Choroid plexus epithelial cell (primary cell): Measurements from ENCODE around the gene POLR2E.

Source experiments
- DNase-seq: peaks from one replicate; pipeline ENCODE4 v3.0.0-alpha.2; 2010; ENCODE audit warnings: low read depth
- H3K4me3 ChIP-seq: 2 replicates; pipeline ENCODE4 v1.5.1; 2011; ENCODE audit warnings: low read depth, mild to moderate bottlenecking, control low read depth, low read length, moderate library complexity
- TF ChIP-seq, protein P1 (sequence below): conservative IDR thresholded peaks from 2 replicates; pipeline ENCODE4 v1.5.1; 2011; ENCODE audit warnings: low read depth, mild to moderate bottlenecking, control low read depth, inconsistent platforms, low read length, moderate library complexity

POLR2E gene

DNA sequence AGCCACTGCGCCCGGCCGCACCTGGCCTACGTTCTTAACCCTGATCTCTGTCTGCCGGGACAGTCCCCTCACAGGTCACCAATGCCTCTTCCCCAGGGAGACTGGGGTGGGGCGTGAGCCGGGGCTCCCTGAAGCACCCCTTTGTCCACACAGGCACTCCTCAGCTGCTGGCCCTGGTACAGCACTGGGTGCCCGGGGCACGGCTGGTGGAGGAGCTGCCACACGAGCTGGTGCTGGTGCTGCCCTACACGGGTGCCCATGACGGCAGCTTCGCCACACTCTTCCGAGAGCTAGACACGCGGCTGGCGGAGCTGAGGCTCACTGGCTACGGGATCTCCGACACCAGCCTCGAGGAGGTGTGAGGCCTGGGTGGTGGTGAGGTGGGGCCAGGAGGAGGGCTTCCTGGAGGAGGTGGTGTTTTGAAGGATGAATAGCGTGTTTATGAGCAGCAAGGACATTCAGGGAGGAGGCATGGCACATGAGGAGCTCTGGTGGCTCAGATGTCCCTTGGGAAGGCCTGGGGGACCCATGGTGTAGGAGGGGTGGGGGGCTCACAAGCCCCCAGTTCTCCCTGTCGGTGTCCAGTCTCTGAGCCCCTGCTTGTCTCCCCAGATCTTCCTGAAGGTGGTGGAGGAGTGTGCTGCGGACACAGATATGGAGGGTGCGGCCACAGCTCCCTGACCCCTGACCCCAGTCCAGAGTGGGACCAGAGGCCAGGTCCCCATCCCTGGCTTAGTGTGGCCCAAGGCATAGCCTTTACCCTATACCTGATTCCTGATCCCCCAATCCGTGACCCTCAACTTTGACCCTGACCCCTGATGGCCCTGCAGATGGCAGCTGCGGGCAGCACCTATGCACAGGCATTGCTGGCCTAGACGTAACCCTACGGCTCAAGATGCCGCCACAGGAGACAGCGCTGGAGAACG is 41.7 kb downstream of the POLR2E start:
- TF ChIP-seq, protein P1, sequence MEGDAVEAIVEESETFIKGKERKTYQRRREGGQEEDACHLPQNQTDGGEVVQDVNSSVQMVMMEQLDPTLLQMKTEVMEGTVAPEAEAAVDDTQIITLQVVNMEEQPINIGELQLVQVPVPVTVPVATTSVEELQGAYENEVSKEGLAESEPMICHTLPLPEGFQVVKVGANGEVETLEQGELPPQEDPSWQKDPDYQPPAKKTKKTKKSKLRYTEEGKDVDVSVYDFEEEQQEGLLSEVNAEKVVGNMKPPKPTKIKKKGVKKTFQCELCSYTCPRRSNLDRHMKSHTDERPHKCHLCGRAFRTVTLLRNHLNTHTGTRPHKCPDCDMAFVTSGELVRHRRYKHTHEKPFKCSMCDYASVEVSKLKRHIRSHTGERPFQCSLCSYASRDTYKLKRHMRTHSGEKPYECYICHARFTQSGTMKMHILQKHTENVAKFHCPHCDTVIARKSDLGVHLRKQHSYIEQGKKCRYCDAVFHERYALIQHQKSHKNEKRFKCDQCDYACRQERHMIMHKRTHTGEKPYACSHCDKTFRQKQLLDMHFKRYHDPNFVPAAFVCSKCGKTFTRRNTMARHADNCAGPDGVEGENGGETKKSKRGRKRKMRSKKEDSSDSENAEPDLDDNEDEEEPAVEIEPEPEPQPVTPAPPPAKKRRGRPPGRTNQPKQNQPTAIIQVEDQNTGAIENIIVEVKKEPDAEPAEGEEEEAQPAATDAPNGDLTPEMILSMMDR: no peak
- H3K4me3 ChIP-seq: no peak overlapping the region
- no peak for DNase-seq

DNA sequence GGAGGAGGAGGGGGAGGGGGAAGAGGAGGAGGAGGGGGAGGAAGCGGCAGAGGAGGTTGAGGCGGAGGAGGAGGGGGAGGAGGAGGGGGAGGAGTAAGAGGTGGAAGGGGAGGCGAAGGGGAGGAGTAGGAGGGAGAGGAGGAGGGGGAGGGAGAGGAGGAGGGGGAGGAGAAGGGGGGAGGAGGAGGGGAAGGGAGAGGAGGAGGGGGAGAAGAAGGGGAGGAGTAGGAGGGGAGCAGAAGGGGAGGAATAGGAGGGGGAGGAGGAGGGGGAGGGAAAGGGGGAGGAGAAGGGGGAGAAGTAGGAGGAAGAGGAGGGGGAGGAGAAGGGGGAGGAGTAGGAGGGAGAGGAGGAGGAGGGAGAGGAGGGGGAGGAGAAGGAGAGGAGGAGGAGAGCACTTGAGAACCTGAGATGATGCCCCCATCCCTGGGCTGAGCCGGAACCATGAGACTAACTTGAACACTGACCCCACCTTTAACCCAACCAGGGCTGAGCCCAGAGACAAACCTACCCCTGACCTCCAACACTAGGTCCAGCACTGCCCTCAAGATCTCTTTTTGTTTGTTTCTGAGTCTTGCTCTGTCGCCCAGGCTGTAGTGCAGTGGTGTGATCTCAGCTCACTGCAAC is 42.7 kb downstream of the POLR2E start:
- no peak for DNase-seq
- TF ChIP-seq, protein P1: no peak
- no peak overlapping the region for H3K4me3 ChIP-seq

DNA sequence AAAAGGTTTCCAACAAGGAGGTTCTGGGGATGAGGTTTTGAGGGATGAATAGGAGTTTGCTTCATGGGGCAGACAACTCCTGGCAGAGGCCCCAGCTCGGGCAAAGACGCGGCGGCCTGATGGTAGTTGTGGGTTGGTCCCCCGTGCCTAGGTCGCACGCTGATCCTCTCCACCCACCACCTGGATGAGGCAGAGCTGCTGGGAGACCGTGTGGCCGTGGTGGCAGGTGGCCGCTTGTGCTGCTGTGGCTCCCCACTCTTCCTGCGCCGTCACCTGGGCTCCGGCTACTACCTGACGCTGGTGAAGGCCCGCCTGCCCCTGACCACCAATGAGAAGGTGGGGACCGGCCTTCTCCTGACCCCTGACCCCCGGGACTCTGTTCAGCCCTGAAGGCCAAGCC is 43.4 kb downstream of the POLR2E start:
- no peak overlapping the region for H3K4me3 ChIP-seq
- DNase-seq: no peak
- TF ChIP-seq, protein P1: no peak

DNA sequence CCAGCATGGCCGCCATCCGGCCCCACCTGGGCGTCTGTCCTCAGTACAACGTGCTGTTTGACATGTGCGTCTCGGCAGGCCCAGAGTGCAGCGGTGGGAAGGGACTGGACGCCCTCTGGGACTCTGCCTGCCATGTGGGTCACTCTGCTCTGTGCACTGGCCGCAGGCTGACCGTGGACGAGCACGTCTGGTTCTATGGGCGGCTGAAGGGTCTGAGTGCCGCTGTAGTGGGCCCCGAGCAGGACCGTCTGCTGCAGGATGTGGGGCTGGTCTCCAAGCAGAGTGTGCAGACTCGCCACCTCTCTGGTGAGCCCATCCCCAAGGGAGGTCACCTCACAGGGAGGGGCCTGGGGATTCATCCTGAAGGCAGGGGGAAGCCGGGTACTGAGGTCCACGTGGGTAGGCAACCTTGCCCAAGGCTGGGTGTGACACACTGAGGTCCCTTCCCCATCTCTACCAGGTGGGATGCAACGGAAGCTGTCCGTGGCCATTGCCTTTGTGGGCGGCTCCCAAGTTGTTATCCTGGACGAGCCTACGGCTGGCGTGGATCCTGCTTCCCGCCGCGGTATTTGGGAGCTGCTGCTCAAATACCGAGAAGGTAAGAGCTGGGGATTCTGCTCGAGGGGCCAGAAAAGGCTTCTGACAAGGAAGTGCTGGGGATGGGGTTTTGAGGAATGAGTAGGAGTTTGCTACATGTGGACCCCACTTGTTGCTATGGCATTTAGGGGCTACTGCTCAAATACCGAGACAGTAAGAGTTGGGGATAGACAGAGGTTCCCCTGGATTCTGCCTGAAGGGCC is 44.0 kb downstream of the POLR2E start:
- no peak overlapping the region for H3K4me3 ChIP-seq
- DNase-seq: no peak
- TF ChIP-seq, protein P1: no peak

DNA sequence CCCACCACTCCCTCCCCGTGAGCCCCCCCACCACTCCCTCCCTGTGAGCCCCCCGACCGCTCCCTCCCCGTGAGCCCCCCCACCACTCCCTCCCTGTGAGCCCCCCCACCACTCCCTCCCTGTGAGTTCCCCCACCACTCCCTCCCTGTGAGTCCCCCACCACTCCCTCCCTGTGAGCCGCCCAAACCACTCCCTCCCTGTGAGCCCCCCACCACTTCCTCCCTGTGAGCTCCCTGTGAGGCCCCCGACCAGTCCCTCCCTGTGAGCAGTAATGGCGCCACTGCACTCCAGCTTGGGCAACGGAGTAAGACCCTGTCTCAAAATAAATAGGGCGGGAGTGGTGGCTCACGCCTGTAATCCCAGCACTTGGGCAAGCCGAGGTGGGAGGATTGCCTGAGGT is 45.4 kb downstream of the POLR2E start:
- DNase-seq: no peak
- TF ChIP-seq, protein P1: no peak
- no peak overlapping the region for H3K4me3 ChIP-seq

DNA sequence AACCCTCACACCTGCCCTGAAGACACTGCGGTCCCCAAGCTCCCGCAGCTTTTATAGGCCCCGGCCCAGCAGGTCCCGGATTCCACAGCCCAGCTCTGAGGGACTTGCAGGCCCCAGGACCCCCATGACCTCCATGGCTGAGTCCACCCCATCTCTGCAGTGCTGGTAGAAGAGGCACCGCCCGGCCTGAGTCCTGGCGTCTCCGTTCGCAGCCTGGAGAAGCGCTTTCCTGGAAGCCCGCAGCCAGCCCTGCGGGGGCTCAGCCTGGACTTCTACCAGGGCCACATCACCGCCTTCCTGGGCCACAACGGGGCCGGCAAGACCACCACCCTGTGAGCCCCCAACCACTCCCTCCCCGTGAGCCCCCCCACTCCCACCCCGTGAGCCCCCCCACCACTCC is 46.1 kb downstream of the POLR2E start:
- TF ChIP-seq, protein P1: no peak
- no peak for DNase-seq
- H3K4me3 ChIP-seq: no peak overlapping the region
